H1 (cell line): Measurements from ENCODE around the gene FAM209A. TPM values are rescaled to one million over a fixed set of nuclear protein-coding genes. Genes with fewer than 3 reads are reported as not detected.

Experiments used
- CTCF ChIA-PET: fragments of 300-600 bp; sonication (Branson Sonifier 250); formaldehyde crosslinking; loops from one replicate; lab custom pipeline; 2021; ENCODE audit not compliant: partially characterized antibody; lab: Charles Lee
- POLR2A ChIA-PET: fragments of 300-600 bp; sonication (Branson Sonifier 250); formaldehyde crosslinking; loops from one replicate; lab custom pipeline; 2021; ENCODE audit warnings: inconsistent platforms; ENCODE audit not compliant: partially characterized antibody; lab: Charles Lee
- DNase-seq, 2 experiments: peaks; one replicate each; pipeline versions ENCODE4 v3.0.0 to v3.0.0-alpha.2; 2010 to 2022; ENCODE audit warnings: low spot score in 2 of 2, low read depth in 1 of 2, mixed read lengths in 1 of 2
- FAIRE-seq: peaks from 2 replicates; lab custom pipeline; 2011; peaks lifted over from hg19 to GRCh38; lab: Jason Lieb, UNC
- H2AFZ ChIP-seq: 2 replicates; pipeline ENCODE4 v1.8.1; 2012; ENCODE audit warnings: low read length, inconsistent platforms
- H2AK5ac ChIP-seq: 2 replicates; pipeline ENCODE4 v1.6.1; 2013; ENCODE audit warnings: low read depth, low read length
- H2BK120ac ChIP-seq: replicated peaks from 2 replicates; pipeline ENCODE3; 2013; ENCODE audit warnings: low read depth, low read length, inconsistent platforms
- H2BK12ac ChIP-seq: 2 replicates; pipeline ENCODE4 v1.6.1; 2013; ENCODE audit warnings: low read depth, low read length
- H2BK15ac ChIP-seq: 2 replicates; pipeline ENCODE4 v1.6.1; 2013; ENCODE audit warnings: low read length
- H2BK20ac ChIP-seq: 2 replicates; pipeline ENCODE4 v1.6.1; 2013; ENCODE audit warnings: low read length
- H2BK5ac ChIP-seq: 2 replicates; pipeline ENCODE4 v1.6.1; 2013; ENCODE audit warnings: low read depth, low read length
- H3K14ac ChIP-seq: 2 replicates; pipeline ENCODE4 v1.6.1; 2013; ENCODE audit warnings: inconsistent platforms; ENCODE audit not compliant: insufficient read length
- H3K18ac ChIP-seq: 2 replicates; pipeline ENCODE4 v1.6.1; 2013; ENCODE audit warnings: low read length; ENCODE audit errors: extremely low read depth
- H3K23ac ChIP-seq: 2 replicates; pipeline ENCODE4 v1.6.1; 2013; ENCODE audit warnings: inconsistent platforms; ENCODE audit not compliant: insufficient read length
- H3K23me2 ChIP-seq: 2 replicates; pipeline ENCODE4 v1.6.1; 2013; ENCODE audit warnings: low read depth, low read length
- H3K27ac ChIP-seq: 2 replicates; pipeline ENCODE4 v1.6.1; 2011; ENCODE audit warnings: low read depth, low read length, inconsistent platforms
- H3K27me3 ChIP-seq, 4 experiments: replicated peaks in 1 of 4; 1 replicate in 1 of 4; 2 replicates in 3 of 4; pipeline versions ENCODE4 v1.6.1 to v1.8.1; 2011 to 2013; ENCODE audit warnings: low read length in 3 of 4, mild to moderate bottlenecking in 3 of 4, inconsistent platforms in 2 of 4, mixed read lengths in 2 of 4, moderate library complexity in 1 of 4; ENCODE audit not compliant: control insufficient read depth in 3 of 4, insufficient read depth in 3 of 4; ENCODE audit errors: extremely low read depth in 1 of 4
- H3K36me3 ChIP-seq, 4 experiments: 2 replicates each; pipeline versions ENCODE4 v1.6.1 to v1.8.1; 2011 to 2013; ENCODE audit warnings: mild to moderate bottlenecking in 4 of 4, low read length in 3 of 4, moderate library complexity in 2 of 4, control low read depth in 1 of 4, inconsistent platforms in 1 of 4; ENCODE audit not compliant: insufficient read depth in 4 of 4, control insufficient read depth in 2 of 4
- H3K4ac ChIP-seq: replicated peaks from 2 replicates; pipeline ENCODE3; 2013; ENCODE audit warnings: low read length, low read depth, mixed read lengths, inconsistent platforms; ENCODE audit not compliant: insufficient read length
- H3K4me1 ChIP-seq, 4 experiments: replicated peaks in 1 of 4; 1 replicate in 1 of 4; 2 replicates in 3 of 4; pipeline versions ENCODE4 v1.6.1 to v1.8.1; 2011 to 2013; ENCODE audit warnings: low read length in 3 of 4, inconsistent platforms in 2 of 4, mixed read lengths in 1 of 4; ENCODE audit not compliant: insufficient read depth in 4 of 4, control insufficient read depth in 3 of 4
- H3K4me2 ChIP-seq, 2 experiments: 2 replicates each; pipeline versions ENCODE4 v1.6.1 to v1.8.1; 2011 to 2013; ENCODE audit warnings: low read depth in 2 of 2, low read length in 2 of 2, control low read depth in 1 of 2, inconsistent platforms in 1 of 2, mild to moderate bottlenecking in 1 of 2; ENCODE audit not compliant: insufficient read depth in 1 of 2
- H3K4me3 ChIP-seq, 4 experiments: fragments of 200-600, 300-600 bp in 1 of 4; sonication (generic), shearing (Covaris generic), sonication (Bioruptor Twin) in 1 of 4; 2 replicates each; pipeline versions ENCODE4 v1.5.1 to v1.8.1; 2011 to 2016; ENCODE audit warnings: low read length in 4 of 4, low read depth in 3 of 4, control low read depth in 2 of 4, inconsistent platforms in 2 of 4, mild to moderate bottlenecking in 2 of 4, mixed read lengths in 1 of 4, moderate library complexity in 1 of 4; ENCODE audit not compliant: insufficient read depth in 2 of 4; ENCODE audit errors: extremely low read depth in 1 of 4
- H3K56ac ChIP-seq: replicated peaks from 2 replicates; pipeline ENCODE3; 2013; ENCODE audit warnings: low read depth, mild to moderate bottlenecking, mixed read lengths, low read length, inconsistent platforms; ENCODE audit not compliant: insufficient read length
- H3K79me1 ChIP-seq: 2 replicates; pipeline ENCODE4 v1.6.1; 2013; ENCODE audit warnings: low read depth, low read length, control low read depth
- H3K79me2 ChIP-seq, 2 experiments: 2 replicates each; pipeline versions ENCODE4 v1.6.1 to v1.8.1; 2012 to 2013; ENCODE audit warnings: low read length in 2 of 2, mild to moderate bottlenecking in 2 of 2, inconsistent platforms in 1 of 2; ENCODE audit not compliant: insufficient read depth in 2 of 2, control insufficient read depth in 1 of 2
- H3K9ac ChIP-seq, 4 experiments: replicated peaks in 1 of 4; 1 replicate in 1 of 4; 2 replicates in 3 of 4; pipeline versions ENCODE4 v1.6.1 to v1.8.1; 2011 to 2013; ENCODE audit warnings: low read depth in 3 of 4, low read length in 3 of 4, control low read depth in 2 of 4, mild to moderate bottlenecking in 2 of 4, moderate library complexity in 2 of 4, inconsistent platforms in 1 of 4; ENCODE audit errors: extremely low read depth in 1 of 4
- H3K9me3 ChIP-seq, 2 experiments: 2 replicates each; pipeline versions ENCODE4 v1.6.1 to v1.8.1; 2012 to 2013; ENCODE audit warnings: mild to moderate bottlenecking in 2 of 2, moderate library complexity in 2 of 2, control low read depth in 1 of 2, inconsistent platforms in 1 of 2, low read depth in 1 of 2, low read length in 1 of 2, mixed read lengths in 1 of 2; ENCODE audit not compliant: insufficient read depth in 2 of 2
- H4K20me1 ChIP-seq, 2 experiments: replicated peaks in 1 of 2; 2 replicates each; pipeline versions ENCODE3 to v1.8.1; 2011 to 2013; ENCODE audit warnings: inconsistent platforms in 2 of 2, low read length in 2 of 2, mild to moderate bottlenecking in 1 of 2; ENCODE audit not compliant: insufficient read depth in 2 of 2, control insufficient read depth in 1 of 2
- H4K5ac ChIP-seq: 2 replicates; pipeline ENCODE4 v1.6.1; 2013; ENCODE audit warnings: low read length, low read depth, mixed read lengths, inconsistent platforms; ENCODE audit not compliant: insufficient read length
- H4K8ac ChIP-seq: 2 replicates; pipeline ENCODE4 v1.8.0; 2013; ENCODE audit warnings: mild to moderate bottlenecking, moderate library complexity, low read length, inconsistent platforms; ENCODE audit not compliant: insufficient read depth; ENCODE audit errors: extremely low read depth
- H4K91ac ChIP-seq: replicated peaks from 2 replicates; pipeline ENCODE3; 2013; ENCODE audit warnings: low read length, mixed read lengths, inconsistent platforms; ENCODE audit not compliant: insufficient read length
- BACH1 ChIP-seq: IDR thresholded peaks from 2 replicates; pipeline ENCODE4 v1.6.1; 2012; ENCODE audit warnings: low read length, improper control_type of control experiment
- BCL11A ChIP-seq, 2 experiments: IDR thresholded peaks; one replicate each; pipeline ENCODE4 v1.6.1; 2011; ENCODE audit warnings: low read depth in 2 of 2, low read length in 2 of 2, mild to moderate bottlenecking in 2 of 2
- CBX5 ChIP-seq: fragments of 300-800, 300-1000 bp; sonication (generic); IDR thresholded peaks from 2 replicates; pipeline ENCODE4 v1.7.1; 2016; ENCODE audit warnings: antibody characterized with exemption, low read length, low read depth
- CHD2 ChIP-seq: IDR thresholded peaks from 2 replicates; pipeline ENCODE4 v1.6.1; 2012; ENCODE audit warnings: low read length, improper control_type of control experiment
- GABPA ChIP-seq: IDR thresholded peaks from 2 replicates; pipeline ENCODE4 v1.6.1; 2011; ENCODE audit warnings: mild to moderate bottlenecking, low read length, moderate library complexity, borderline replicate concordance; ENCODE audit not compliant: insufficient read depth
- GTF2F1 ChIP-seq: IDR thresholded peaks from 2 replicates; pipeline ENCODE4 v1.6.1; 2012; ENCODE audit warnings: low read depth, low read length, improper control_type of control experiment, borderline replicate concordance
- MAFK ChIP-seq: IDR thresholded peaks from 2 replicates; pipeline ENCODE4 v1.6.1; 2012; ENCODE audit warnings: low read depth, mild to moderate bottlenecking, improper control_type of control experiment, low read length
- TEAD4 ChIP-seq: IDR thresholded peaks from 2 replicates; pipeline ENCODE4 v1.6.1; 2012; ENCODE audit warnings: low read depth, low read length, inconsistent platforms, mixed read lengths
- WGBS, 2 experiments: shearing (Covaris generic) in 1 of 2; methylation state at CpG; one replicate each; pipeline versions ENCODE4 v1.1.6 to v1.1.7; 2013 to 2015; ENCODE audit warnings: low lambda C conversion rate in 2 of 2, mixed read lengths in 2 of 2, inconsistent platforms in 1 of 2, low coverage in 1 of 2, missing lambda C conversion rate in 1 of 2; ENCODE audit not compliant: insufficient replicate concordance in 2 of 2, insufficient coverage in 1 of 2, insufficient read length in 1 of 2; ENCODE audit errors: extremely low coverage in 1 of 2, missing lambda C conversion rate in 1 of 2; 5-methylcytosine and 5-hydroxymethylcytosine counted together
- polyA plus RNA-seq, 7 experiments: library from polyadenylated mRNA; depleted of rRNA in 3 of 7; stranded (reverse) in 5 of 7; unstranded in 2 of 7; fragments of >200 nt in 5 of 7; fragments of 200-250 nt in 2 of 7; gene quantifications; 1 replicate in 5 of 7; 2 replicates in 1 of 7; 4 replicates in 1 of 7; pipeline versions ENCODE4 v1.2.1 to v1.2.3, GENCODE V29; 2011 to 2013; ENCODE audit warnings: missing spikeins in 2 of 7, mixed read lengths in 2 of 7
- total RNA-seq: library from RNA; stranded (reverse); fragmentation: NEBNext Ultra II Directional; extraction: Animal tissue kit (Norgen Biotek cat#: 25700); gene quantifications from 2 replicates; pipeline ENCODE4 v1.2.1, GENCODE V29; 2021

Gene FAM209A
- total and polyA plus RNA-seq, 2 of the 8 experiments (the other 6 are each of a cell fraction or from before 2014, with no cell fraction given): 0.15 TPM; not detected in 1

DNA sequence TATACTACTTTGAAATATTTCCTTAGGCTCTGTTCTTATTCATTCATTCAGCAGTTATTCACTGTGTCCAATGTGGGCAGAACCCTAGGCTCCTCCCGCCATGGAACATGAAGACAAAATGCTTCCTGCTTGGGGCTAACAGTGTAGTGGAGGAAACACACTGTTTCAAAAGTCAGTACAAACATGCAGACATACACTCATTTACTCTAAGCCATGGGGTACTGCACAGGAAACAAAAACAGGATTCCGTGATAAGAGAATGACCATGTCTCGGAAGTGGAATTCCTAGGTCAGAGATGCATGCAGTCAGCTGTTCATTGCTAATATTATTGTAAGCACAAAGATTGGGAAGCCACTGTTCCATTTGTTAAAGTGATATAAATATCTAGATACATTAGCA lies 18.4 kb upstream of the FAM209A start:
- H2AK5ac ChIP-seq: no peak overlapping the region
- no peaks in the 10 kb centered on the region for H3K79me1 ChIP-seq
- H3K36me3 ChIP-seq: no peaks in the 10 kb centered on the region
- no peak overlapping the region for H2BK5ac ChIP-seq
- no peaks in the 10 kb centered on the region for H3K79me2 ChIP-seq
- H3K4me1 ChIP-seq: no peaks in the 10 kb centered on the region
- peaks cover 0 to 2% of the 10 kb centered on the region in 2 experiments for H4K20me1 ChIP-seq
- CTCF ChIA-PET: interaction anchor here (1.0 to 2.9 kb wide), 6 partner anchors 8 to 502 kb away, joined by 3 to 14 read pairs (median 8); no protein-coding TSS in a partner anchor
- 62% methylated on average over 3 of the region's 3 CpGs; no CpG with 5 or more reads in 1 of the 2 experiments for WGBS, 2 experiments
- no peak overlapping the region for H4K91ac ChIP-seq
- H4K5ac ChIP-seq: no peak overlapping the region
- H2AFZ ChIP-seq: no peak overlapping the region
- H2BK15ac ChIP-seq: no peak overlapping the region
- no peak overlapping the region for H3K23ac ChIP-seq
- H3K27ac ChIP-seq: no peak overlapping the region
- no peak for DNase-seq
- H2BK120ac ChIP-seq: no peak overlapping the region
- H3K14ac ChIP-seq: no peak overlapping the region
- no peak overlapping the region for H2BK20ac ChIP-seq
- H3K18ac ChIP-seq: no peak overlapping the region
- no peak overlapping the region for H3K4ac ChIP-seq
- no peak overlapping the region for H3K56ac ChIP-seq
- POLR2A ChIA-PET: no interaction called here
- no peak overlapping the region for H3K9ac ChIP-seq
- H3K27me3 ChIP-seq: no peaks in the 10 kb centered on the region
- no peak overlapping the region for H3K4me2 ChIP-seq
- FAIRE-seq: no peak
- H3K23me2 ChIP-seq: no peaks in the 10 kb centered on the region
- no peaks in the 10 kb centered on the region for H3K9me3 ChIP-seq
- no peak overlapping the region for H3K4me3 ChIP-seq
- no peak overlapping the region for H2BK12ac ChIP-seq
- no peak overlapping the region for H4K8ac ChIP-seq
- TF ChIP-seq BCL11A (IDR thresholded peaks at IDR 0.05; ENCODE audit: low read depth in 2 of 2, low read length in 2 of 2) (no peak), GTF2F1 (no peak), BACH1 (no peak), TEAD4 (no peak), CBX5 (no peak), CHD2 (no peak), GABPA (no peak), MAFK (no peak)
